Measurements from ENCODE around the gene C1orf159.
"Not testable (repeated sequence)": the region's sequence is repeated elsewhere in the genome, so short reads cannot be mapped to it uniquely, and the experiment has no call there.

Gene C1orf159

GRCh38 chr1:1115786-1116700, at the start of gene C1orf159:
Gene C1orf159 (minus strand): TSS chr1:1116089. CDS start chr1:1091543, 24,546 bp downstream.
- DNase-seq (ENCODE audit: low spot score), result peak; percentile 97

- DNase-seq (ENCODE audit: low spot score), result no peak
Observed at GRCh38 chr1:1165485-1165884, 49.6 kb upstream of the C1orf159 start.

GRCh38 chr1:1164701-1165451, 49.0 kb upstream of the C1orf159 start:
- DNase-seq (ENCODE audit: low spot score), result no peak

- no peak for DNase-seq (ENCODE audit: low spot score)
Observed at GRCh38 chr1:1164361-1164700, 48.4 kb upstream of the C1orf159 start.

GRCh38 chr1:1163538-1164070, 47.7 kb upstream of the C1orf159 start:
- DNase-seq (ENCODE audit: low spot score), result no peak

GRCh38 chr1:1162597-1163537, 47.0 kb upstream of the C1orf159 start:
- DNase-seq (ENCODE audit: low spot score), result no peak

- DNase-seq (ENCODE audit: low spot score), result no peak
Observed at GRCh38 chr1:1161683-1162079, 45.8 kb upstream of the C1orf159 start.

- no peak for DNase-seq (ENCODE audit: low spot score)
Observed at GRCh38 chr1:1161078-1161682, 45.3 kb upstream of the C1orf159 start.

GRCh38 chr1:1160281-1160930, 44.5 kb upstream of the C1orf159 start:
- DNase-seq (ENCODE audit: low spot score), result no peak

- DNase-seq (ENCODE audit: low spot score), result peak; percentile 47
Observed at GRCh38 chr1:1157914-1158710, 42.2 kb upstream of the C1orf159 start.

GRCh38 chr1:1157426-1157913, 41.6 kb upstream of the C1orf159 start:
- DNase-seq (ENCODE audit: low spot score), result peak; percentile 77

GRCh38 chr1:1157033-1157365, 41.1 kb upstream of the C1orf159 start:
- no peak for DNase-seq (ENCODE audit: low spot score)

- no peak for DNase-seq (ENCODE audit: low spot score)
Observed at GRCh38 chr1:1156140-1157032, 40.5 kb upstream of the C1orf159 start.

GRCh38 chr1:1155258-1155657, 39.4 kb upstream of the C1orf159 start:
- no peak for DNase-seq (ENCODE audit: low spot score)

- DNase-seq (ENCODE audit: low spot score), result no peak
Observed at GRCh38 chr1:1153874-1154273, 38.0 kb upstream of the C1orf159 start.

- not testable (repeated sequence) for DNase-seq (ENCODE audit: low spot score)
Observed at GRCh38 chr1:1153215-1153614, 37.3 kb upstream of the C1orf159 start.

GRCh38 chr1:1152431-1152830, 36.5 kb upstream of the C1orf159 start:
- DNase-seq (ENCODE audit: low spot score), result not testable (repeated sequence)

GRCh38 chr1:1151306-1151705, 35.4 kb upstream of the C1orf159 start:
- no peak for DNase-seq (ENCODE audit: low spot score)

GRCh38 chr1:1150100-1150499, 34.2 kb upstream of the C1orf159 start:
- DNase-seq (ENCODE audit: low spot score), result no peak

Data from kidney capillary endothelial cell (primary cell).